ENCODE data around the gene FMNL3.
"Not testable (repeated sequence)": the region's sequence is repeated elsewhere in the genome, so short reads cannot be mapped to it uniquely, and the experiment has no call there.

FMNL3 gene

GRCh38 chr12:49717800-49718199 lies 10.6 kb upstream of the FMNL3 start:
- DNase-seq (ENCODE audit: low read depth in 3 of 3, low spot score in 1 of 3), result not testable (repeated sequence)

GRCh38 chr12:49716553-49716952 lies 9.3 kb upstream of the FMNL3 start:
- no peak for DNase-seq (ENCODE audit: low read depth in 3 of 3, low spot score in 1 of 3)

GRCh38 chr12:49713952-49714351 lies 6.7 kb upstream of the FMNL3 start:
- DNase-seq (ENCODE audit: low read depth in 3 of 3, low spot score in 1 of 3), result not testable (repeated sequence)

GRCh38 chr12:49708851-49709250 lies 1.6 kb upstream of the FMNL3 start:
- DNase-seq (ENCODE audit: low read depth in 3 of 3, low spot score in 1 of 3), result no peak

- DNase-seq (ENCODE audit: low read depth in 3 of 3, low spot score in 1 of 3), result no peak
Measured at GRCh38 chr12:49707812-49708147, 575 bp upstream of the FMNL3 start.

GRCh38 chr12:49706351-49707127 lies 666 bp downstream of the FMNL3 start:
- no peak for DNase-seq (ENCODE audit: low read depth in 3 of 3, low spot score in 1 of 3)

GRCh38 chr12:49705479-49706134 lies 1.6 kb downstream of the FMNL3 start:
- DNase-seq (ENCODE audit: low read depth in 3 of 3, low spot score in 1 of 3), result no peak

GRCh38 chr12:49703647-49704137 lies 3.5 kb downstream of the FMNL3 start:
- peak in 1 of 3 donors; percentile 19 for DNase-seq (ENCODE audit: low read depth in 3 of 3, low spot score in 1 of 3)

GRCh38 chr12:49702676-49703215 lies 4.5 kb downstream of the FMNL3 start:
- DNase-seq (ENCODE audit: low read depth in 3 of 3, low spot score in 1 of 3), result no peak

GRCh38 chr12:49702009-49702408 lies 5.2 kb downstream of the FMNL3 start:
- DNase-seq (ENCODE audit: low read depth in 3 of 3, low spot score in 1 of 3), result no peak

- no peak for DNase-seq (ENCODE audit: low read depth in 3 of 3, low spot score in 1 of 3)
Measured at GRCh38 chr12:49698619-49699545, 8.3 kb downstream of the FMNL3 start.

GRCh38 chr12:49697808-49698207 lies 9.4 kb downstream of the FMNL3 start:
- DNase-seq (ENCODE audit: low read depth in 3 of 3, low spot score in 1 of 3), result no peak

GRCh38 chr12:49696723-49697122 lies 10.5 kb downstream of the FMNL3 start:
- no peak for DNase-seq (ENCODE audit: low read depth in 3 of 3, low spot score in 1 of 3)

GRCh38 chr12:49693931-49694444 lies 13.2 kb downstream of the FMNL3 start:
- DNase-seq (ENCODE audit: low read depth in 3 of 3, low spot score in 1 of 3), result no peak

- no peak for DNase-seq (ENCODE audit: low read depth in 3 of 3, low spot score in 1 of 3)
Measured at GRCh38 chr12:49692851-49693250, 14.4 kb downstream of the FMNL3 start.

GRCh38 chr12:49689785-49690184 lies 17.4 kb downstream of the FMNL3 start:
- no peak for DNase-seq (ENCODE audit: low read depth in 3 of 3, low spot score in 1 of 3)

GRCh38 chr12:49689237-49689636 lies 18.0 kb downstream of the FMNL3 start:
- no peak for DNase-seq (ENCODE audit: low read depth in 3 of 3, low spot score in 1 of 3)

GRCh38 chr12:49687941-49688340 lies 19.3 kb downstream of the FMNL3 start:
- no peak for DNase-seq (ENCODE audit: low read depth in 3 of 3, low spot score in 1 of 3)

- DNase-seq (ENCODE audit: low read depth in 3 of 3, low spot score in 1 of 3), result no peak
Measured at GRCh38 chr12:49684310-49684854, 22.8 kb downstream of the FMNL3 start.

GRCh38 chr12:49683599-49684309 lies 23.5 kb downstream of the FMNL3 start:
- DNase-seq (ENCODE audit: low read depth in 3 of 3, low spot score in 1 of 3), result no peak

Measured in stimulated activated CD4-positive, alpha-beta T cell treated with anti-CD3 and anti-CD28 coated beads, TNF-alpha, amount 100 ng/mL, for 1 hour (primary cell).